Lung microvascular endothelial cell (primary cell): Measurements from ENCODE around the gene SMS. TPM values are rescaled to one million over a fixed set of nuclear protein-coding genes. Genes with fewer than 3 reads are reported as not detected.

Experiments used
- DNase-seq, 2 donors: peaks; one replicate each; pipeline versions ENCODE4 v3.0.0 to v3.0.0-alpha.2; 2010; ENCODE audit warnings: low read depth in 2 of 2
- total RNA-seq: library from RNA; depleted of rRNA; stranded (reverse); fragments of >200 nt; gene quantifications from 2 replicates; pipeline ENCODE4 v1.2.1, GENCODE V29; 2014

Gene SMS
- total RNA-seq, 1 donor from 2014 or later = 99.4 TPM

GRCh38 chrX:22037911-22038537 is 97.5 kb downstream of the SMS start:
- DNase-seq = no peak

GRCh38 chrX:22039541-22039940 is 99.0 kb downstream of the SMS start:
- DNase-seq = no peak

DNA sequence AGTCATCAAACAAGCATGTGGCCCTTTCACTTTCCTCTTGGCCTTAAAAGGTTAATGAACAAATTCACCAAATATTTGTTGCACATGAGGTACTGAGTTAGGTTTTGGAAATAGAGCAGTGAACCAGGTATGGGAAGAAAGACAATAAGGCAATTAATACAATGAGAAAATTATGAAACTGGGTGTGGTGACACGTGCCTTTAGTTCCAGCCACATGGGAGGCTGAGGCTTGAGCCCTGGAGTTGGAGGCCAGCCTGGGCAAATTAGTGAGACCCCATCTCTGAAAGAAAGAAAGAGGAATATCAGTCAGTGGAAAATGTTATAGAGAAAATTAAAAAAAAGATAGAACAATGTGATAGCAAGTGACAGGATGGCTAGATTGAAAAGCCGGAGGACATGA is 99.7 kb downstream of the SMS start:
- no peak for DNase-seq

- no peak for DNase-seq
Measured at GRCh38 chrX:22041907-22042530, 101.5 kb downstream of the SMS start.

DNA sequence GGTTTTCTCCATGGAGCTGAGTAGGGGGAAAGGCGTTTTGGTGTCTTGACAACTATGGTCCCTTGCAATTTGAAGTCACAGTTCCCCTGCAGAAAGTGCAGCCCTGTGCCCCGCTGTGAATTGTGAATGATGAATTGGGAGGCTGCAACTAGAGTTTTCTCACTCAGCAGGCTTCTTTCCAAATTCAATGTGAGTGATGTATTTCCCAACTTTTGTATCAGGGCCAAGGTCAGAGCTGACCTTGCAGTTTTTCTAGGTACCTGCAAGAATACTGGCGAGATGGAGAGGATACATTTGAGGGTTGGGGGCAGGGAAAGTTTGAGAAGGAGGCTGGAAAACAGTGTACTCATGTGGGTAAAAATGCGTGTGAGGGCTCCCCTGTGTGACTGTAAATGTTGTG is 103.4 kb downstream of the SMS start:
- no peak for DNase-seq

Other genes with a start within 250 kb of the SMS start
- not detected in 2 replicates for gene SMPX, start 182.6 kb upstream of the SMS start, total RNA-seq
- gene MBTPS2, start 101.1 kb upstream of the SMS start, total RNA-seq = 3.5 and 3.8 TPM in 2 replicates
- 0.65 and 0.79 TPM in 2 replicates for gene YY2, start 84.7 kb upstream of the SMS start, total RNA-seq
- under 0.01 and 0.87 TPM in 2 replicates for gene PHEX, start 91.6 kb downstream of the SMS start, total RNA-seq